SK-N-SH treated with all-trans-retinoic acid at 6 μM for 48 hours (cell line): ENCODE data around the gene TNIP3.

ENCODE experiments used
- ATAC-seq: fragments of 200-7000 bp; cut with Tn5 transposase; 3 replicates; pipeline ENCODE4 v1.9.1; 2020; ENCODE audit warnings: mild to moderate bottlenecking, moderate library complexity
- ARNTL ChIP-seq: fragments of 450-650 bp; formaldehyde crosslinking; IDR thresholded peaks from 2 replicates; pipeline ENCODE4 v1.5.0; 2020; ENCODE audit warnings: low read depth, mild to moderate bottlenecking, moderate library complexity, borderline replicate concordance
- BACH2 ChIP-seq: fragments of 250-450 bp; sonication (Bioruptor Pico); IDR thresholded peaks from 2 replicates; pipeline ENCODE4 v1.9.0; 2021; ENCODE audit warnings: mild to moderate bottlenecking, borderline replicate concordance
- CREB5 ChIP-seq: fragments of 250-450 bp; sonication (Bioruptor Pico); IDR thresholded peaks from 2 replicates; pipeline ENCODE4 v1.5.1; 2020; ENCODE audit warnings: low read depth, mild to moderate bottlenecking, moderate library complexity
- CSDC2 ChIP-seq: fragments of 250-450 bp; sonication (Bioruptor Pico); IDR thresholded peaks from 2 replicates; pipeline ENCODE4 v1.5.0; 2020; ENCODE audit warnings: mild to moderate bottlenecking, moderate library complexity
- CSRNP3 ChIP-seq: fragments of 250-450 bp; sonication (Bioruptor Pico); IDR thresholded peaks from 2 replicates; pipeline ENCODE4 v1.5.1; 2021; ENCODE audit warnings: mild to moderate bottlenecking, moderate library complexity
- ESRRG ChIP-seq: fragments of 250-450 bp; sonication (Bioruptor Pico); IDR thresholded peaks from 2 replicates; pipeline ENCODE4 v1.6.1; 2021; ENCODE audit warnings: mild to moderate bottlenecking
- GLIS3 ChIP-seq: fragments of 250-450 bp; sonication (Bioruptor Pico); IDR thresholded peaks from 2 replicates; pipeline ENCODE4 v1.5.0; 2020; ENCODE audit warnings: mild to moderate bottlenecking, moderate library complexity
- OSR1 ChIP-seq: fragments of 250-450 bp; sonication (Bioruptor Pico); IDR thresholded peaks from 2 replicates; pipeline ENCODE4 v1.8.0; 2022; ENCODE audit warnings: moderate library complexity, mild to moderate bottlenecking, inconsistent platforms
- PATZ1 ChIP-seq: fragments of 250-450 bp; sonication (Bioruptor Pico); IDR thresholded peaks from 2 replicates; pipeline ENCODE4 v1.8.0; 2020; ENCODE audit warnings: mild to moderate bottlenecking, moderate library complexity, borderline replicate concordance
- PPARA ChIP-seq: fragments of 250-450 bp; sonication (Bioruptor Pico); IDR thresholded peaks from 2 replicates; pipeline ENCODE4 v1.5.0; 2020; ENCODE audit warnings: mild to moderate bottlenecking, borderline replicate concordance
- RARB ChIP-seq: fragments of 250-450 bp; sonication (Bioruptor Pico); IDR thresholded peaks from 2 replicates; pipeline ENCODE4 v1.8.0; 2021; ENCODE audit warnings: mild to moderate bottlenecking, moderate library complexity
- TCF4 ChIP-seq: fragments of 250-450 bp; sonication (Bioruptor Pico); IDR thresholded peaks from 2 replicates; pipeline ENCODE4 v1.8.0; 2021; ENCODE audit warnings: mild to moderate bottlenecking, moderate library complexity, borderline replicate concordance
- TOX ChIP-seq: fragments of 250-450 bp; sonication (Bioruptor Pico); IDR thresholded peaks from 2 replicates; pipeline ENCODE4 v1.8.0; 2021; ENCODE audit warnings: mild to moderate bottlenecking, moderate library complexity, borderline replicate concordance
- TSHZ2 ChIP-seq: fragments of 250-450 bp; sonication (Bioruptor Pico); IDR thresholded peaks from 2 replicates; pipeline ENCODE4 v1.5.0; 2020; ENCODE audit warnings: mild to moderate bottlenecking, moderate library complexity
- ZC3H10 ChIP-seq: fragments of 250-450 bp; sonication (Bioruptor Pico); IDR thresholded peaks from 2 replicates; pipeline ENCODE4 v1.5.1; 2021; ENCODE audit warnings: mild to moderate bottlenecking, moderate library complexity
- ZFP3 ChIP-seq: fragments of 250-450 bp; sonication (Bioruptor Pico); IDR thresholded peaks from 2 replicates; pipeline ENCODE4 v1.5.0; 2020; ENCODE audit warnings: mild to moderate bottlenecking, moderate library complexity
- ZFP30 ChIP-seq: fragments of 450-650 bp; formaldehyde crosslinking; IDR thresholded peaks from 2 replicates; pipeline ENCODE4 v1.5.0; 2022; ENCODE audit warnings: mild to moderate bottlenecking, moderate library complexity
- ZNF565 ChIP-seq: fragments of 450-650 bp; formaldehyde crosslinking; conservative IDR thresholded peaks from 2 replicates; pipeline ENCODE4 v1.5.0; 2020; ENCODE audit warnings: low read depth, mild to moderate bottlenecking, moderate library complexity
- ZNF70 ChIP-seq: fragments of 450-650 bp; formaldehyde crosslinking; IDR thresholded peaks from 2 replicates; pipeline ENCODE4 v1.5.0; 2020; ENCODE audit warnings: mild to moderate bottlenecking, moderate library complexity
- ZNF8 ChIP-seq: fragments of 450-650 bp; formaldehyde crosslinking; IDR thresholded peaks from 2 replicates; pipeline ENCODE4 v1.5.0; 2020; ENCODE audit warnings: mild to moderate bottlenecking, moderate library complexity

TNIP3 gene

GRCh38 chr4:121151942-121152341, 12.2 kb downstream of the TNIP3 start:
- ATAC-seq, result no peak
- TF ChIP-seq PPARA (no peak), ZFP30 (CRISPR knock-in tag) (no peak), TCF4 (no peak), ZC3H10 (no peak), TSHZ2 (CRISPR knock-in tag) (no peak), ARNTL (CRISPR knock-in tag) (no peak), BACH2 (CRISPR knock-in tag) (no peak), ESRRG (CRISPR knock-in tag) (no peak), ZNF8 (CRISPR knock-in tag) (no peak), RARB (CRISPR knock-in tag) (no peak), TOX (CRISPR knock-in tag) (no peak), OSR1 (no peak), PATZ1 (no peak), CSDC2 (CRISPR knock-in tag) (no peak), ZFP3 (no peak), ZNF565 (CRISPR knock-in tag) (no peak), CREB5 (CRISPR knock-in tag) (no peak), GLIS3 (CRISPR knock-in tag) (no peak)

- ATAC-seq, result no peak
- no peak for TF ChIP-seq RARB (CRISPR knock-in tag)
- no peak for TF ChIP-seq ARNTL (CRISPR knock-in tag)
- no peak for TF ChIP-seq ZFP30 (CRISPR knock-in tag)
- TF ChIP-seq BACH2 (CRISPR knock-in tag), result no peak
- no peak for TF ChIP-seq CSDC2 (CRISPR knock-in tag)
- TF ChIP-seq, all 23 proteins: peak for 0
Measured at GRCh38 chr4:121150486-121150885, 13.6 kb downstream of the TNIP3 start.

GRCh38 chr4:121150003-121150402, 14.1 kb downstream of the TNIP3 start:
- TF ChIP-seq ZNF565 (CRISPR knock-in tag) (no peak), ZC3H10 (no peak), BACH2 (CRISPR knock-in tag) (no peak)
- TF ChIP-seq, all 23 proteins: peak for 0
- no peak for ATAC-seq

- TF ChIP-seq ZFP30 (CRISPR knock-in tag), result no peak
- no peak for TF ChIP-seq CSRNP3 (CRISPR knock-in tag)
- no peak for TF ChIP-seq PPARA
- TF ChIP-seq CSDC2 (CRISPR knock-in tag), result no peak
- TF ChIP-seq ARNTL (CRISPR knock-in tag), result no peak
- TF ChIP-seq ZNF70, result no peak
- TF ChIP-seq PATZ1, result no peak
- TF ChIP-seq ESRRG (CRISPR knock-in tag), result no peak
- TF ChIP-seq CREB5 (CRISPR knock-in tag), result no peak
- no peak for TF ChIP-seq RARB (CRISPR knock-in tag)
- no peak for ATAC-seq
Measured at GRCh38 chr4:121148621-121149020, 15.5 kb downstream of the TNIP3 start.
